ENCODE data around the gene PKD1L1. TPM values are rescaled to one million over a fixed set of nuclear protein-coding genes. Genes with fewer than 3 reads are reported as not detected.

PKD1L1 gene
- total RNA-seq, 1 donor from 2014 or later = 0.17 TPM

- no peak for DNase-seq (ENCODE audit: extremely low spot score, unreplicated experiment)
- H3K4me1 Mint-ChIP-seq (ENCODE audit: unreplicated experiment) = peaks cover 37% of the 10 kb centered on the region
These were observed 161.6 kb downstream of the PKD1L1 start for GRCh38 chr7:47786557-47787248.

GRCh38 chr7:47785923-47786556 lies 162.2 kb downstream of the PKD1L1 start:
- Mint-ChIP-seq H3K4me3 (no peak overlapping the region), H3K4me1 (ENCODE audit: unreplicated experiment) (peaks cover 39% of the 10 kb centered on the region), H3K27me3 (peaks cover 10% of the 10 kb centered on the region), H3K27ac (peak overlapping the region; percentile 82), H3K9me3 (peaks cover 11% of the 10 kb centered on the region), H3K36me3 (peaks cover 6% of the 10 kb centered on the region)
- DNase-seq (ENCODE audit: extremely low spot score, unreplicated experiment) = no peak
- no peak for TF ChIP-seq CTCF (conservative IDR thresholded peaks at IDR 0.05)

More at GRCh38 chr7:47786557-47787248, 161.6 kb downstream of the PKD1L1 start:
- TF ChIP-seq CTCF (conservative IDR thresholded peaks at IDR 0.05) = no peak
- H3K9me3 Mint-ChIP-seq = peaks cover 15% of the 10 kb centered on the region
- H3K4me3 Mint-ChIP-seq = no peak overlapping the region
- H3K27me3 Mint-ChIP-seq = peaks cover 13% of the 10 kb centered on the region
- peak overlapping the region; percentile 82 for H3K27ac Mint-ChIP-seq
- H3K36me3 Mint-ChIP-seq = peaks cover 4% of the 10 kb centered on the region

GRCh38 chr7:47783456-47784223 lies 164.6 kb downstream of the PKD1L1 start:
- no peak overlapping the region for H3K27ac Mint-ChIP-seq
- H3K27me3 Mint-ChIP-seq = peaks cover 10% of the 10 kb centered on the region
- H3K4me3 Mint-ChIP-seq = no peak overlapping the region
- peaks cover 11% of the 10 kb centered on the region for H3K9me3 Mint-ChIP-seq
- no peak for DNase-seq (ENCODE audit: extremely low spot score, unreplicated experiment)
- H3K4me1 Mint-ChIP-seq (ENCODE audit: unreplicated experiment) = peaks cover 49% of the 10 kb centered on the region
- no peak for TF ChIP-seq CTCF (conservative IDR thresholded peaks at IDR 0.05)
- H3K36me3 Mint-ChIP-seq = peaks cover 6% of the 10 kb centered on the region

GRCh38 chr7:47782792-47783191 lies 165.5 kb downstream of the PKD1L1 start:
- no peak overlapping the region for H3K27ac Mint-ChIP-seq

More at GRCh38 chr7:47782792-47783191, 165.5 kb downstream of the PKD1L1 start:
- Mint-ChIP-seq H3K9me3 (peaks cover 13% of the 10 kb centered on the region), H3K4me3 (no peak overlapping the region), H3K27me3 (peaks cover 14% of the 10 kb centered on the region), H3K36me3 (peaks cover 6% of the 10 kb centered on the region), H3K4me1 (ENCODE audit: unreplicated experiment) (peaks cover 58% of the 10 kb centered on the region)
- no peak for DNase-seq (ENCODE audit: extremely low spot score, unreplicated experiment)
- no peak for TF ChIP-seq CTCF (conservative IDR thresholded peaks at IDR 0.05)

All from type B pancreatic cell (in vitro differentiated cells).